Measurements from ENCODE around the gene TNS3.

The TNS3 gene

GRCh38 chr7:47601881-47602249 is 20.0 kb upstream of the TNS3 start:
- H3K4me3 ChIP-seq (ENCODE audit: low read depth, low read length): no peak overlapping the region

GRCh38 chr7:47601119-47601880 is 19.4 kb upstream of the TNS3 start:
- peak; percentile 86 for DNase-seq (ENCODE audit: low read depth)
- no peak overlapping the region for H3K4me3 ChIP-seq (ENCODE audit: low read depth, low read length)
- TF ChIP-seq CTCF (conservative IDR thresholded peaks at IDR 0.05; ENCODE audit: low read depth, low read length): no peak

More at GRCh38 chr7:47601881-47602249, 20.0 kb upstream of the TNS3 start:
- no peak for DNase-seq (ENCODE audit: low read depth)
- TF ChIP-seq CTCF (conservative IDR thresholded peaks at IDR 0.05; ENCODE audit: low read depth, low read length): no peak

GRCh38 chr7:47600199-47601118 is 18.5 kb upstream of the TNS3 start:
- DNase-seq (ENCODE audit: low read depth): peak; percentile 83
- no peak overlapping the region for H3K4me3 ChIP-seq (ENCODE audit: low read depth, low read length)
- no peak for TF ChIP-seq CTCF (conservative IDR thresholded peaks at IDR 0.05; ENCODE audit: low read depth, low read length)

DNA sequence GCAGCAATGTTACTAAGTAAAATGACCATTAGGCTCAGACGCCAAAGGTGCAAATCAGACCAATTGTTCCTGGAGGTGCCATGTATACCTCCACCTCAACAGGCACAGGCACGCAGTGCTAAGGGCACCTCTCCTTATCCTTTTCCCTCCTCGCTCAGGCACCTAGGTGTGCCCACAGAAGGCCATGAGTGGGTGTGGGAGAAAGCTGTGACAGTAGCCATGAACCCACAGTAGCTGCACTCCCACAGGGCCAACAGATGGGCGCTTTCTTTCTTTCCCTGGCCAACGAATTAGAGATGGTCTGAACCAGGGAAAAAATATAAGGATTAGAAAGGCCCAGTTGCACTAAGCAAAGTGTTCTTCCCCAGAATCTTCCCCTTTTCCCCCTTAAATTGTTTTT is 15.5 kb upstream of the TNS3 start:
- TF ChIP-seq CTCF (conservative IDR thresholded peaks at IDR 0.05; ENCODE audit: low read depth, low read length): no peak
- no peak overlapping the region for H3K4me3 ChIP-seq (ENCODE audit: low read depth, low read length)
- DNase-seq (ENCODE audit: low read depth): no peak

DNA sequence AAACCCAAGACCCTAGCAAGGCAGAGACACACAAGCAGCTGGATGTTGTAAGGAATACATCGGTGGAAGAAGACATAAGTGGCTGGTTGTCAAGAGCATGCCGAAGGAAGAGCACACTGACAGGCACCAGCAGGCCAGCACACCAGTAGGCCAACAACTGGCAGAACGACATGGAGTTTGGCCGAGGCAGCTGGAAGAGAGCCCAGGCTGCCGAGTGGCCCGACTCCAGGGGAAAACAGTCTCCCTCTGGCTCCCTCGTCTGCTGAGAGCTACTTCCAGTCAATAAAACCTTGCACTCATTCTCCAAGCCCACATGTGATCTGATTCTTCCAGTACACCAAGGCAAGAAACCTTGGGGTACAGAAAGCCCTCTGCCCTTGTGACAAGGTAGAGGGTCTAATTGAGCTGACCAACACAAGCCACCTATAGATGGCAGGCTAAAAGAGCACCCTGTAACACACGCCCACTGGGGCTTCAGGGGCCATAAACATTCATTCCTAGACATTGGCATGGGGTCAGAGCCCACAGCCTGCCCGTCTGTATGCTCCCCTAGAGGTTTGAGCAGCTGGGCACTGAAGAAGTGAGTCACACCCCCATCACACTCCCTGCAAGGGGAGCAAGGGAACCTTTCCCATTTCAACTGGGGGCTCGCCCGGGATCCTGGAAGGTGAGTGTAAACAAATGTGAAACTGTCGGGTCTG is 14.7 kb upstream of the TNS3 start:
- no peak overlapping the region for H3K4me3 ChIP-seq (ENCODE audit: low read depth, low read length)
- no peak for TF ChIP-seq CTCF (conservative IDR thresholded peaks at IDR 0.05; ENCODE audit: low read depth, low read length)
- no peak for DNase-seq (ENCODE audit: low read depth)

DNA sequence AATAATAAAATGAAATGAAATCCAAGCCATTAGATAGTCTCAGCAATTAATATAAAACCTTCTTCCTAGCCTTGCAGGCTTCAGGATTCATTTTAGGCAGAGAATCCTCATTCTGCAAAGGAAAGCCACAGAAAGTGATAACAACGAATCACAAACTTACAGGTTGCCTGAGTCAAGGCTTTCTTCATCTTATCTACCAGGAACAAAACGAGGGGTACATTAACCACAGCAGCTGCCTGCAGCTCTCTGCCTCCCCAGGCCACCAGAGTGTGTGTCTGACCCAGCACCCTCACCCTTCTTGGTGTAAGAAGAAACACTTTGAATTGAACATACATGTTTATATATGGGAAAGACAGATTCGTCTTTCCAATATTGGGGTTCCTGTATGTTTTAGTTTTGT is 12.5 kb upstream of the TNS3 start:
- TF ChIP-seq CTCF (conservative IDR thresholded peaks at IDR 0.05; ENCODE audit: low read depth, low read length): no peak
- no peak for DNase-seq (ENCODE audit: low read depth)
- no peak overlapping the region for H3K4me3 ChIP-seq (ENCODE audit: low read depth, low read length)

Data from choroid plexus epithelial cell (primary cell).